Measurements from ENCODE around the gene TACC3.

TACC3 gene

GRCh38 chr4:1778642-1779392, 57.5 kb downstream of the TACC3 start:
- DNase-seq: no peak

GRCh38 chr4:1779588-1780382, 58.5 kb downstream of the TACC3 start:
- no peak for DNase-seq

- no peak for DNase-seq
Observed at GRCh38 chr4:1780435-1780834, 59.1 kb downstream of the TACC3 start.

GRCh38 chr4:1783015-1783414, 61.7 kb downstream of the TACC3 start:
- no peak for DNase-seq

- DNase-seq: no peak
Observed at GRCh38 chr4:1783970-1784369, 62.6 kb downstream of the TACC3 start.

- no peak for DNase-seq
Observed at GRCh38 chr4:1784395-1784788, 63.1 kb downstream of the TACC3 start.

GRCh38 chr4:1784789-1785591, 63.7 kb downstream of the TACC3 start:
- DNase-seq: no peak

- no peak for DNase-seq
Observed at GRCh38 chr4:1785592-1785991, 64.3 kb downstream of the TACC3 start.

- DNase-seq: no peak
Observed at GRCh38 chr4:1786544-1787362, 65.4 kb downstream of the TACC3 start.

- no peak for DNase-seq
Observed at GRCh38 chr4:1787411-1788077, 66.2 kb downstream of the TACC3 start.

GRCh38 chr4:1788254-1788973, 67.1 kb downstream of the TACC3 start:
- no peak for DNase-seq

GRCh38 chr4:1789552-1789951, 68.2 kb downstream of the TACC3 start:
- DNase-seq: no peak

GRCh38 chr4:1790005-1790404, 68.7 kb downstream of the TACC3 start:
- DNase-seq: no peak

- DNase-seq: no peak
Observed at GRCh38 chr4:1792158-1792831, 71.0 kb downstream of the TACC3 start.

GRCh38 chr4:1792832-1793495, 71.6 kb downstream of the TACC3 start, which contains the start of gene FGFR3:
Gene FGFR3 (plus strand): TSS chr4:1793293. CDS start chr4:1793935, 642 bp downstream.
- peak; percentile 18 for DNase-seq

- peak; percentile 25 for DNase-seq
Observed at GRCh38 chr4:1793496-1793840, 72.1 kb downstream of the TACC3 start.

- DNase-seq: no peak
Observed at GRCh38 chr4:1793940-1794808, 72.9 kb downstream of the TACC3 start.

All from activated CD4-positive, alpha-beta T cell treated with anti-CD3 and anti-CD28 coated beads, Interleukin-2, amount 50 U/mL, for 1 hour (primary cell).